ENCODE results near the gene VWA8. TPM values are rescaled to one million over a fixed set of nuclear protein-coding genes. Genes with fewer than 3 reads are reported as not detected.
A peak's percentile ranks its signal among the peaks of the same experiment; 100 is the strongest.

The VWA8 gene
- total and polyA plus RNA-seq, 4 donors: 4.7 to 26.3 (median 11.9) TPM

GRCh38 chr13:41668130-41668757, 292.7 kb downstream of the VWA8 start:
- no peak overlapping the region for H3K4me3 ChIP-seq
- H3K27ac ChIP-seq (ENCODE audit: low read depth in 1 of 2, low read length in 1 of 2): no peak overlapping the region
- H3K27me3 ChIP-seq (ENCODE audit: control insufficient read depth in 3 of 3, insufficient read depth in 3 of 3, low read length in 2 of 3): no peaks in the 10 kb centered on the region
- ATAC-seq (ENCODE audit: insufficient read depth, low FRiP score) (peak; percentile 96), DNase-seq (peak; percentile 69 to 96 (median 93))
- H3K36me3 ChIP-seq (ENCODE audit: control insufficient read depth in 4 of 4, insufficient read depth in 4 of 4, low read length in 4 of 4): peaks cover 0 to 3% (median 2%) of the 10 kb centered on the region in 4 donors
- H3K9ac ChIP-seq (ENCODE audit: insufficient read depth in 1 of 2, low read length in 2 of 2): no peak overlapping the region
- peak; percentile 80 for TF ChIP-seq CTCF (IDR thresholded peaks at IDR 0.05; ENCODE audit: control extremely low read depth, extremely low read depth)
- no peaks in the 10 kb centered on the region for H3K9me3 ChIP-seq (ENCODE audit: control insufficient read depth in 4 of 4, insufficient read depth in 3 of 4, low read length in 3 of 4)
- WGBS, 2 donors: 4 to 15% methylated on average over 1 of the region's 1 CpG
- peaks cover 0 to 17% (median 6%) of the 10 kb centered on the region in 5 donors for H3K4me1 ChIP-seq (ENCODE audit: control insufficient read depth in 5 of 5, insufficient read depth in 5 of 5, low read length in 5 of 5)

GRCh38 chr13:41666644-41667043, 294.3 kb downstream of the VWA8 start:
- ATAC-seq (ENCODE audit: insufficient read depth, low FRiP score): no peak
- H3K9me3 ChIP-seq (ENCODE audit: control insufficient read depth in 4 of 4, insufficient read depth in 3 of 4, low read length in 3 of 4): no peaks in the 10 kb centered on the region
- peak in 2 of 3 donors; percentile 54 to 56 for DNase-seq
- no peak overlapping the region for H3K27ac ChIP-seq (ENCODE audit: low read depth in 1 of 2, low read length in 1 of 2)
- WGBS, 2 donors: 86 to 89% methylated on average over 4 of the region's 4 CpGs
- peaks cover 0 to 17% (median 4%) of the 10 kb centered on the region in 5 donors for H3K4me1 ChIP-seq (ENCODE audit: control insufficient read depth in 5 of 5, insufficient read depth in 5 of 5, low read length in 5 of 5)
- H3K36me3 ChIP-seq (ENCODE audit: control insufficient read depth in 4 of 4, insufficient read depth in 4 of 4, low read length in 4 of 4): peaks cover 0 to 3% (median 2%) of the 10 kb centered on the region in 4 donors
- no peaks in the 10 kb centered on the region for H3K27me3 ChIP-seq (ENCODE audit: control insufficient read depth in 3 of 3, insufficient read depth in 3 of 3, low read length in 2 of 3)
- TF ChIP-seq CTCF (IDR thresholded peaks at IDR 0.05; ENCODE audit: control extremely low read depth, extremely low read depth): no peak
- no peak overlapping the region for H3K9ac ChIP-seq (ENCODE audit: insufficient read depth in 1 of 2, low read length in 2 of 2)
- H3K4me3 ChIP-seq: no peak overlapping the region

GRCh38 chr13:41660411-41660810, 300.5 kb downstream of the VWA8 start:
- no peak overlapping the region for H3K9ac ChIP-seq (ENCODE audit: insufficient read depth in 1 of 2, low read length in 2 of 2)
- no peaks in the 10 kb centered on the region for H3K36me3 ChIP-seq (ENCODE audit: control insufficient read depth in 4 of 4, insufficient read depth in 4 of 4, low read length in 4 of 4)
- no peak overlapping the region for H3K27ac ChIP-seq (ENCODE audit: low read depth in 1 of 2, low read length in 1 of 2)
- H3K9me3 ChIP-seq (ENCODE audit: control insufficient read depth in 4 of 4, insufficient read depth in 3 of 4, low read length in 3 of 4): no peaks in the 10 kb centered on the region
- TF ChIP-seq CTCF (IDR thresholded peaks at IDR 0.05; ENCODE audit: control extremely low read depth, extremely low read depth): no peak
- WGBS, 2 donors: 89 to 90% methylated on average over 2 of the region's 2 CpGs
- H3K4me1 ChIP-seq (ENCODE audit: control insufficient read depth in 5 of 5, insufficient read depth in 5 of 5, low read length in 5 of 5): peaks cover 0 to 9% (median 0%) of the 10 kb centered on the region in 5 donors
- H3K27me3 ChIP-seq (ENCODE audit: control insufficient read depth in 3 of 3, insufficient read depth in 3 of 3, low read length in 2 of 3): no peaks in the 10 kb centered on the region
- no peak for ATAC-seq (ENCODE audit: insufficient read depth, low FRiP score)
- no peak overlapping the region for H3K4me3 ChIP-seq
- DNase-seq: no peak

All from lung (tissue), 12 donors.